Measurements from ENCODE around the gene ZNF423.

The ZNF423 gene

GRCh38 chr16:49502136-49502881 is 353.6 kb downstream of the ZNF423 start:
- no peak for DNase-seq (ENCODE audit: low read depth in 2 of 2, low spot score in 1 of 2)

- DNase-seq (ENCODE audit: low read depth in 2 of 2, low spot score in 1 of 2), result no peak
Measured at GRCh38 chr16:49499869-49500610, 355.9 kb downstream of the ZNF423 start.

- no peak for DNase-seq (ENCODE audit: low read depth in 2 of 2, low spot score in 1 of 2)
Measured at GRCh38 chr16:49499414-49499785, 356.5 kb downstream of the ZNF423 start.

GRCh38 chr16:49498666-49499413 is 357.1 kb downstream of the ZNF423 start:
- DNase-seq (ENCODE audit: low read depth in 2 of 2, low spot score in 1 of 2), result no peak

- DNase-seq (ENCODE audit: low read depth in 2 of 2, low spot score in 1 of 2), result no peak
Measured at GRCh38 chr16:49498264-49498663, 357.6 kb downstream of the ZNF423 start.

- no peak for DNase-seq (ENCODE audit: low read depth in 2 of 2, low spot score in 1 of 2)
Measured at GRCh38 chr16:49497466-49497865, 358.4 kb downstream of the ZNF423 start.

- no peak for DNase-seq (ENCODE audit: low read depth in 2 of 2, low spot score in 1 of 2)
Measured at GRCh38 chr16:49496656-49497055, 359.3 kb downstream of the ZNF423 start.

- DNase-seq (ENCODE audit: low read depth in 2 of 2, low spot score in 1 of 2), result no peak
Measured at GRCh38 chr16:49495596-49496355, 360.1 kb downstream of the ZNF423 start.

GRCh38 chr16:49494891-49495566 is 360.9 kb downstream of the ZNF423 start:
- DNase-seq (ENCODE audit: low read depth in 2 of 2, low spot score in 1 of 2), result no peak

GRCh38 chr16:49494474-49494873 is 361.4 kb downstream of the ZNF423 start:
- no peak for DNase-seq (ENCODE audit: low read depth in 2 of 2, low spot score in 1 of 2)

- DNase-seq (ENCODE audit: low read depth in 2 of 2, low spot score in 1 of 2), result no peak
Measured at GRCh38 chr16:49493836-49494235, 362.1 kb downstream of the ZNF423 start.

- no peak for DNase-seq (ENCODE audit: low read depth in 2 of 2, low spot score in 1 of 2)
Measured at GRCh38 chr16:49492896-49493626, 362.9 kb downstream of the ZNF423 start.

- no peak for DNase-seq (ENCODE audit: low read depth in 2 of 2, low spot score in 1 of 2)
Measured at GRCh38 chr16:49491771-49492761, 363.8 kb downstream of the ZNF423 start.

- DNase-seq (ENCODE audit: low read depth in 2 of 2, low spot score in 1 of 2), result no peak
Measured at GRCh38 chr16:49491106-49491670, 364.7 kb downstream of the ZNF423 start.

GRCh38 chr16:49490321-49490705 is 365.6 kb downstream of the ZNF423 start:
- DNase-seq (ENCODE audit: low read depth in 2 of 2, low spot score in 1 of 2), result no peak

- no peak for DNase-seq (ENCODE audit: low read depth in 2 of 2, low spot score in 1 of 2)
Measured at GRCh38 chr16:49489686-49490320, 366.1 kb downstream of the ZNF423 start.

- no peak for DNase-seq (ENCODE audit: low read depth in 2 of 2, low spot score in 1 of 2)
Measured at GRCh38 chr16:49488740-49489525, 367.0 kb downstream of the ZNF423 start.

Measured in stimulated activated CD8-positive, alpha-beta memory T cell treated with anti-CD3 and anti-CD28 coated beads, Interleukin-4, amount 100 ng/mL, for 1 hour (primary cell).